ENCODE data around the gene NR2F2.

The NR2F2 gene

DNA sequence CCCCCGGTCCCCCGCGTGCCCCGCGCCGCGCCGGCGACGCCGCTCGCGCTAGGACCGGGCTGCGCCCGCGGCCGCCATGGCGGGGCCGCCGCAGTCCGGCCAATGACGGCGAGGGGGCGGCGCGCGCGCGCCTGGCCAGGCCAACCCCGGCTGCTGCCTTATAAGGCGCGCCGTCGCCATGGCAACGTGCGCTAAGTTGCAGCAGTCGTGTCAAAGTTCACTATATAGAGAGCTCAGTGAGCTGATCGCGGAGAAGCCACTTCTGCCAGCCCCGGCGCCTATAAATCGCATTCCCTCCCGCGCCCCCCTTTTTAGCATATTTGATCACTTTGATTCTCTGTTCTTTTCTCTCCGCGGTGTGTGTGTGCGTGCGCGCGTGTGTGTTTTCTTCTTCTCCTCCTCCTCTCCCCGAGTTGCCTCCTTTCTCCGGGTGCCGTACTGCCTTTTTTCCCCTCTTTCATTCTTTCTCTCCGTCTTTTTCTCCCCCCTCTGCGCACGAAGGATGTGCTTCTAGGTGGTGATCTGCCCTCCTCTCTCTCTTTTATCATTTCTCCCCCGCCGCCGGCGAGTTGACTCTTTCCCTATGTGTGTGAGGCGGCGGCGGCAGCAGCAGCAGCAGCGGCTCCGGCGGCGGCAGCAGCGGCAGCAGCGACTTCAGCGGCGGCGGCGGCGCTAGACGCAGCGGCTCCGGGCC, at the start of gene NR2F2:
Gene NR2F2, plus strand, starts transcription at position 251 of the 694 bp plus-strand sequence. CDS start 1,406 bp downstream, outside the sequence.
- no peak for DNase-seq

DNA sequence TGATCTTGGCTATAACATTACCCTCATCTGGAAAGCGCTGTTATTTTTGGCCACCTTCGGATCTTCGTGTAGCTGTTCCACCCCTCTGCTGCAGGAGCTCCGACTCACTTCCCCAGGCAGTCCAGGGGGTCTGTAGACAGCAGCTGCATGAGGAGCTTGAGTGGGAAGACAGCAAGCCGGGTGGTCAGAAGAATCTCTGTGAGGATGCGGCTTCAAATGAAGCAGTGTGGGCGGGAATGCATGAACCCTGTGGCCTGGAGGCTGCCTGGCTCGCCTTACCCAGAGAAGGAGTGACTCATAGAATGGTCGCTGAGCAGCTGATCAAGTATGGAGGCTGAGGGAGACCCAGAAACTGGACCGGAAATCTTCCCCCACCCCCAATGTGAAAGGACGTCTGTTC, 45.2 kb upstream of the NR2F2 start:
- DNase-seq: no peak

DNA sequence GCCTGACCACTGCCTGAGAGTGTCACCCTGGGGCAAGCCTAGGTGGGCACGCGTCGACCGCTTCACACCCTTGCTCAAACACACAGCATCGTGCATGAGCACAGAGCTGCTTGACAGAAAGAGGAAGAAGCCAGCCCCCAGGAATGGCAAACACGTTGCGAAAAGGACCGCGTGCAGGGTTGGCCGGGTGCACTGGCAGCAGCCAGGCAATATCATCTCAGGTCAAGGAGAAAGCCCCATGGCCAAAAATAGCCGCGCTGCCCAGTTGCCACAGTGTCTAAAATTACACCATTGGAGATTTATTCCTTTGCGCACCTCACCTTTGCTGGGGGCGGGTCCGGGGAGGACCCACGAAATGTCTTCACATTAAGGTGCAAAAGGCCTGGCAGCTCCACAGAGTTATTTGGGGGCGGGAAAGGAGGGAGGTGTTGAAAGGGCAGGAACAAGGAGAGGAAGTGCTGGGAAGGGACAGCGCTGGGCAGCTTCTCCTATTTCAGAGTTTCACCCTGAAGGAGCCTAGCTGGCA, 44.7 kb upstream of the NR2F2 start:
- no peak for DNase-seq

DNA sequence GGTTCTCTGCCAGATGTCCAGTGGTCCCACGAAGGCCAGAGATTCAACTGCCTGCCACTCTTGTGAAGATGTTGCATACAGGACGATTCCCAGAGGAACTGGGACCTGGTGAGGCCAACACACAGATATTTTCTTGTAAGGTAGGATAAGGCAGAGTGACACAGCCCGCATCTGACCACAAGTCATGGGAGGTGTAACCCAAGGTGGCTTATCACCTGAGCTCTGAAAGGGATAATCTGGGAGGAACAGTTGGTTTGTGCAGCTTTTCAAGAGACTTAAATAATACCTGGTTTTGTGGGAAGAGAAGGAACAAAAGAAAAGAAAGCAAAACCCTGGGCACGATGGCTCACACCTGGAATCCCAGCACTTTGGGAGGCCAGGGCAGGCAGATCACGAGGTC, 39.8 kb upstream of the NR2F2 start:
- DNase-seq: no peak

DNA sequence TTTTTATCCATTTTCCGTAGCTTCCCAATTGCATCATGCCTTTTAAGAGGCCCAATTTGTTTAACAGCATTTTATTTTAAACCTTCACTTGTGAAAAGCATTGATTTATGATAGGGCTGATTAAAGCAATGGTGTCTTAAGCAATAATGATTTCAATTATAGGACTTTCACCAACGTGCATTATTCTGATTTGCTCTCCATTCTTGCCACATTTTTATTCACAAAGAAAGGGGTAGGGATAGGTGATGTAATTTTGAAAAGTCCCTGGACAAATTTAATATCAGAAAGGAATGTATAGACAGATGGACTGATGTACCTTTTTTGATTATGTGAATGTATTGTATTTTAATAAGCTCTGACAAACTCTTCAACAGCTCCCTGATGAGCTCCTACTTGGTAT, 37.9 kb upstream of the NR2F2 start:
- no peak for DNase-seq

DNA sequence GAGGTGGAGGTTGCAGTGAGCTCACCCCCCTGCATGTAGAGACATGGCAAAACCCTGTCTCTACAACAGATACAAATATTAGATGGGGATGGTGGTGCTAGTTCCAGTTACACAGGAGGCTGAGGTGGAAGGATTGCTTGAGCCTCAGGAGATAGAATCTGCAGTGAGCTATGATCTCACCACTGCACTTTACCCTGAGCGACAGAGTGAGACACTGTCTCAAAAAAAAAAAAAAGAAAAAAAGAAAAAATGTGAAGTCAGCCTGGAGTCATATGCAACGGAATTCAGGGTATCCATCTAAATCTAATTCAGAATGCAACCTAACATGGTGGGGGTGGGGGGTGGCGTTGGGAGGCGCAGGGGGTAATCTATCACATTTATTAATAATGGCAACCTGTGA, 37.1 kb upstream of the NR2F2 start:
- DNase-seq: no peak

DNA sequence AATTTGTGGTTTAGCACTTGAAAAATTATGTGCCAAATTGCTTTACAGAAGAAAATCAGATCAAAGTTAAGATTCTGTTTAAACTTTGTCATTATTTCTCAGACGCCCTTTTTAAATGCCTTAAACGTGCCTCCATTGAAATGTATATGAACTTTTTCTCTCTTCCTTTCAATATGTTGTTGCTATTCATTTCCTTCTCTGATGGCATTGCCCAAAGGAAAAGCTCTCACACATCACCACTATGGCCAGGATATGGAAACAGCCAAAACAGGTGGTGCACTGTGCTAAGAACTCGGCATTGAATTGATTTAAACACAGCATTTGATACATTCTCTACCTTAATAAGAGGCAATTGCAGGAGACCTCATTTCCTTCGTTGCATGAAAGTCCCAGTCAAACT, 35.7 kb upstream of the NR2F2 start:
- DNase-seq: no peak

DNA sequence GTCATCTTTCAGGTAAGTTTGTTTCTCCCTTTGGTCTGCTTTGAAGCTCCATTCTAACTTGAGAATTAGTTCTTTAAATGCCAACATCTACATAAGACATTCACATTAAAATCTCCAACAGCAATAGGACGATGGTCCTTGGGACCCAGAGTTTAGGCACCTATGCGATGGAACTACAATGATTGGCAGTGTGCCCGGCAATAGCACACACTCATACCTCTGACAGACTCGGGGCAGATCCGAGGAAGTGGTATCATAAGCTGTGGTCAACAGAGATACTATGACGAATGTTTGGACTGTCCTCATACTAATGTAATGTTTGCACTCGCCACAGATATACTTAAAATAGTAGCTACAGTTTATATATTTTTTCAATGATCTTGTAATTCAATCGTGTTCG, 34.2 kb upstream of the NR2F2 start:
- DNase-seq: no peak

DNA sequence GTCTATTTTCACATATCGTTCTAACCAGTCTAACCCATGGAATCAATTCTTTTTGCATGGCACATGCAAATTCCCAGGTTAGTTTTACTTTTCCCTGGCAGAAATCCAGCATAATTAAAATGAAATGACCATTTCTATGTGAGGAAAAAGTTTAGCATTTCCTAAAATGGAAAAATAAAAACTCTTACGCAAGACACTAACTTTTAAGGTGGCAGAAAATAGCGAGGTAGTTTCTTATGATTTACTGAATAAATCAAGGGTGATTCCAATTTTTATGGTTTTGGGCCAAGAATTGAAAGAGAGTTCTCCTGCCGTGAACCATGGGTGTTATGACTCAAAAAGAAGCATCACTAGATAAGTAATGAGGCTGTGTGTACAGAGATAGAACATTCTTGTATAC, 32.7 kb upstream of the NR2F2 start:
- no peak for DNase-seq

DNA sequence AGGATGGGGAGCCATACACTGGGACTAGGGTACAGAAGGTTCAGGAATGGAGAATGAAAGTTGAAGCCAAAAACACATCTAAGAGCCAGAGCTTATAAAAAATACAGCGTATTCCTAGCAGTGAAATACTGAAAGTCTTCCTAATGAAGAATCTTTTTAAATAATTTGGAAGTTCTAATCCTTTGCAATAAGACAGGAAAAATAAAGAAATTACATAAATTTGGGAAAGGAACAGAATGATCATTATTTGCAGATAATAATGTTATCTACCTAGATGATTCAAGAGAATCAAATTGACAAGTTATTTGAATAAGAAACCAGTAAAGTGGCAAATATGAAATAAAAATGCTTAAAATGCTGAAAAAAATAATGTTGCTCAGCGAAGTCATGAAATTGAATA, 32.3 kb upstream of the NR2F2 start:
- DNase-seq: no peak

DNA sequence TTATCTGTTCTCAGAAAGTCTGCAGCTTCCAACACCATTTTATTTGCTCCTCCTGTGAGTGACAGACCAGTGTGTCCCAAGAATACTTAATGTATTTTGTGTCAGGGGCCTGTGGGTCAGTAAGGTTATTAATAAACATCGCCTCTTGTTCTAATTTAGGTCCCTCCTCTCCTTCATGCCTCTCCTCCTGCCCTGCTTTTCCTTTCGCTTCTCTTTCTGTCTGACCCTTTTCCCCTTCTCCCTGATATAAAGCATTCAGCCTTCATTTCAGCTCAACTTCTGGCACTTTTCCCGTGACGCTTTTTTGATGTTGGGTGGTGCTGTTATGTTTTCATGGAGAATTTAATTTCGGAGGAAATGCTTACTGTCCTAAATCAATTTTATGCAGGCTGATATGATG, 29.7 kb upstream of the NR2F2 start:
- no peak for DNase-seq

DNA sequence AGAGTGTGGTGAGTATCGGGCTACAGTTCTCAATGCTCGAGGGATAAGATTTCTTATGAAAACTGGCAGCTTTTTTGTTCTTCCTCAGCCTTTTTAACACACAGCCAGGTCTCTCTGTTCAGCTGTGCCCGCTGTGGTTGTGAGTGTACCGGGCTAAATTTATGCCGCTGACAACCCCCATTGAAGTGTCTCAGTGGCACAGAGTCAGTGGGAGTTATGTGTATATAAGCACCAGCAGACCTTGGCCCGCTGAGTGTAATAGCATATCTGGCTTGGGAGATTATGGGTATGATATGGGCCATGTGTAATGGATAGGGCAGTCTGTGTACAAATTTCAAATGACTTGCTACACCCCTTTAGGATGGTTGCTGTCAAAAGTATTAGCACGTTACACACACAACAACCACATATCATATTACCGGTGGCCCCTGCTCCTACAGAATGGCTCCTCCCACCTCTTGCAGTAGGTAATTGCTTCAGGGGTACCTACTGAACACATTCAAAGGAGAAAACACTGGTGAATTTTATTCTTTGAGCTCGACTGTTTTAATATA, 26.9 kb upstream of the NR2F2 start:
- no peak for DNase-seq

DNA sequence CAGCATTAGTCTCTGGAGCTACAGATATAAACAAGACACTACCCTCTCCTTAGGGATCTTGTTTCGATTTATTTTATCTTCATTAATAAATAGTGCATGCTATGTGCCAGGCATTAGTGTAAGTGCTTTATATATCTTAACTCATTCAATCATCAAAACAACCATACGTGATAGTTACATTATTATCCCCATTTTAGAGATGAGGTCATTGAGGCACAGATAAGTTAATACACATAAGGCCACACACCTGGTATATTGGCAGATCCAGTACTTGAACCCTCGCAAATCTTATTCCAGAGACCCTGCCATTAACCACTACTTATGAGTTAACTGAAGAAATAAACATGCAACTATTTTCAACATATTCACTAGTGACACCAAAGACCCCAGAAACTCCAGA, 25.7 kb upstream of the NR2F2 start:
- DNase-seq: no peak

DNA sequence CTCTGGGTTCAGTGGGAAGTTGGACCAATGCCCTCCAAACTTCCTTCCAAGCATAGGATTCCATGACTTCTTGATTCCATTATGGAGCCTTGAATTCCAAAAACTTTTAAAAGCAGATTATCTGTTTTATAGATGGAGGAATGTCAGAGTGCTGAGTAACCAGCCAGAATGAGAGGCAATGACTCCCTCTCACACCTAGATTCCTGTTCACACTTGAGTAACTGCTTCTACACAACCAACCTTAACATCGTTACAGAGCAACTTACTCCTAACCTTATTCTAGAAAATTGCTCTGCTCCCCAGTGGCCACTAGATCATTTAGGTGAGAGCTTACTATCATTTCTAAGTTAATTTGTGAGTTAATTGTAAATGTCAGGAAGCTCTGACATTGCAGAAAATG, 24.2 kb upstream of the NR2F2 start:
- DNase-seq: no peak

DNA sequence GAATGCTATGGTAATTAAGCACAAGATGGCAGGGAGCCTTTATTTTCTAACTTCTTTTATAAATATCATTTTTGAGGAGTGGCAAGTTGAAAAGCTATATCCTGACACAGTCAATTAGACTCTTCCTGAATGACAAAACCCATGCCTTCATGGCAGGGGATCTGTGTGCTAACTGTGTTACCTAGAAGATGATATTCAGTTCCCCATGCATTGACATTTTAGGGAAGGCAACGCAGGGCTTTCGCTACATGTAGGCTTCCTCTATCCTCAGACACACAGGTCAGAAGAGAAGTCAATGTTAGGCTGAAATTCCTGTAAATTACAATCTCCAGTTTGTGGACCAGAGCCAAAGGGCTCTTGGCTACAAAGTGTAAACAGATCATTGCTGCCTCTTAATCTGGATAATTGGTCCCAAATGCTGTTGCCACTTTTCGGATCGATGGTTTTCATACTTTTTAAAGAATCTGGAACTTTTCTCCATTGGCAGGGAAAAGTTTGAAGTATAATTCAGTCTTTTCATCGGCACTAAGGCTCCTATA, 22.6 kb upstream of the NR2F2 start:
- DNase-seq: no peak

DNA sequence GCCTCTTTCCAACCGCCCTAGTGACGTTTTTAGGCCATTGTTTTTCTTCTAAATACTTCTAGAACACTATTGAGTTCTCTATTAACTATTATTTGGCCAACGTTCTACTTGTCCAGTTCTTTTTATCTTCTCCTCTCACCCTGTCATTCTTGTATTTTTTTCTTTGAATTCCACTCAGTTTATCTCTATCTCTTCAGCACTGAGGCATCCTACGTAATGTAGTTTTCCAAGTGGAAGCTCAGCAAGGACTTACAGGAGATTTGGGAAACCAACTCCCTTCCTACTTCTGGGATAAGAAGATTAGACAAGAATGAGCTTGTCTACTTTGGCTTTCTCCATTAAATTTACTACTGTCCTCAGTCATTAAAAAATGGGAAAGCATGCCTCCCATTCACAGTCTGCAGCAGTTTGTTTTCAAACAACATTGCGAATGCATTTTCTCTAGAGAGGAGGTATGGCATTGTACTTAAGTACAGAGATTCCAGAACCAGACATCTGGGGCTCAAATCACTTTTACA, 21.3 kb upstream of the NR2F2 start:
- DNase-seq: no peak

DNA sequence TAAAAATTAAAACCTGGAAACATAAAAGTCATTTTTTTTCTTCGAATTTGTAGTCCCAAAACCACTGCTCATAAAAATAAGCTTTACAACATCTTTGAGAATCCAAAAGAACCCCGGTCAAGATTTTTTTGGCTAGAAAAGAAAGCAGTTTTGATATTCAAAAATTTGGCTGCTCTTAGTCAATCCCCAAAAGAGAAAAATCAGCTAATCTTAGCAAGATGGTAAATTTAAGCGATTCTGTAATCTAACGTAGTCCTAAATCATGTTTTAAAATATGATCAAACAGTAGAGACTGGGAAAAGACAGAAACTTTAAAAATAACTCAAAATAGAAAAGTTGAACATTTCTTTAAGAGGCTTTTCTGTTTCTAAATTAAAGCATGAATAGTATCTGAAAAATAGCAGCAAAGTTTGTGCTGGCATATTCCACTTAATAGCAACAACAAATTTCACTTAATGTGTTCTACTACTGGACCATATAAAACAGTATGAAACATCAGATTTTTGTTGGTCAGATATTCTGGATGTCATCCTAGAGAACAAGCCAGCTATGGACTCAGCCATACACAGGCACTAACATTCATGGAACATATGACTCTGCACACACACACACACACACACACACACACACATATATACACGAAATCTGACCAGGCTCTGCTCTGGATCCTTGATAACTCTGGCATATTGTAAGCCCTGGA, 19.1 kb upstream of the NR2F2 start:
- DNase-seq: no peak

DNA sequence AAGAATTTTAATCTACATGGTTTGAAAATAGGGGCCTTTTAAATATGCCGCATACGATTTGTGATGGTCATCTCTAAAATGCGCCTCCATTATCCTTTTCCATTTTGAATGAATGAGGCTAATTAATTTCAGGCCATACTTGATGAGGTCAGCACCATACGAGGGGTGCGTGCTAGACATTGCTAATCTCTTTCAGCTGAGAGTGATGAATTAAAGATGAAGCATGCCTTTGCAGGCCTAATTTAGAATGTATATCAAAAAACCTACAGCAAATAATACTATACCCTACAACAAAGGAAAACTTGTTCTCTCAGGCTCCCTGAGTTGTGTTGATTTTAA, 18.6 kb upstream of the NR2F2 start:
- no peak for DNase-seq

DNA sequence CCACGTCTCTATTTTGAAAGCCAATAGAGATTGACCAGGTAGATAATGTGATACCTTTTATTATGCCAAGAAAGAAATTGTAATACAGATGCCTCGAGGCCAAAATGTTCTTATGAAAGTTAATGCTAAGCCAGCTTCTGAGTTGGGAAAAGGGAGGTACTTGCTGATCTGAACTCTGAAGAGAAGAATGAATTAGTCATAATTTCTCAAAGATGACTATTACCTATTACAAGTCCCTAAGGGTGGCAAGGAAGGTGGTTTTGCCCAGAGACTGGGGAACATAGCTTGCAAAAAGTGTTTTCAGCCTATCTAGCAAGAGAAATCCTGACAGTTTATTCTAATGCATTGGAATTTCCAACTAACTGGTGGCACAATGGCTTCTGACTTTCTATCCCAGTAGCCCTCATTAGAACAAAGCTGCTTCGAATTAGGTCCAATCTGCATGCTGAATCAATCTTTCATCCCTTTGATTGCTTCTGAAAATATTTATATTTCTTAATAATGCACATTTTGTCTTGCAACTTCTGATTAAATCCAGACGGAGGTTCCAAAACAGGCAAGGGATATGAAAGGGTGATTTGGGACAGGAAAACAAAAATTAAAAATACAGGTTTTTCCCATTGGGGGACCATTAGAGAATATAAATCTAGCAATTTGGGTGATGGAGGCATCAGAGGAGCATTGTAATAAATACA, 17.7 kb upstream of the NR2F2 start:
- DNase-seq: no peak

DNA sequence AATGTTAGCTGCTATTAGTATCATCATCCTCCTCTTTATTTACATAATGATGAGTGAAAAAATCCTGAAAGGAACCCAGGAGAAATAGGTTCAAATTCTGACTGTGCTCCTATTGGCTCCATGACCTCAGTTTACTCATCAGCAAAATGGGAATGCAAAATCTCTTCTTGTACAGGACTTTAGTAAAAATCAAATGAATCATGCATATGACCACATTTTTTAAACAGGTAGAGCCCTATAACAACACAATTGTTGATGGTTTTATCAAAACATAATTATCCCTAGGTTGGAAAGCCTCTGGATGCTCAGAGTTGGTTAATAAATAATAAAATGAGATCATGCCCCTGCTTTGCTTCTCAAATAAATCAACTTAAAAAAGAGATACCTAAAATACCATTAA, 16.0 kb upstream of the NR2F2 start:
- no peak for DNase-seq

DNA sequence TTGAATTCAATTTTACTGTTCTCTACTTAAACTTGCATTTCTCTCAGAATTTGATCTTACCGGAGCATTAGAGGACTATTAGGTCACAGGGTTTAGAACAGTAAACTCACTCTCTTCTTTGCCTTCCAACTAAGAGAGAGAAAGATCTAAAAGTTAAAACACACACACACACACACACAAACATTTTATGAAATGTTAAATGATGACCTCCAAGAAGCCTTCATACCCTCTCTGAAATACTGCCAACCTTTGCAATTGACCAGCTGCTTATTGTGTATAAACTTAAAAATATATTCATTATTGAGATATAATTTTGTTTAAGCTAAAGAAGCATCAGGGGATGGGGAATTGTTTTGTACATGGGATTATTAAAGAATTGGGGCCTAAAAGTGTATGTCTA, 15.5 kb upstream of the NR2F2 start:
- DNase-seq: no peak

DNA sequence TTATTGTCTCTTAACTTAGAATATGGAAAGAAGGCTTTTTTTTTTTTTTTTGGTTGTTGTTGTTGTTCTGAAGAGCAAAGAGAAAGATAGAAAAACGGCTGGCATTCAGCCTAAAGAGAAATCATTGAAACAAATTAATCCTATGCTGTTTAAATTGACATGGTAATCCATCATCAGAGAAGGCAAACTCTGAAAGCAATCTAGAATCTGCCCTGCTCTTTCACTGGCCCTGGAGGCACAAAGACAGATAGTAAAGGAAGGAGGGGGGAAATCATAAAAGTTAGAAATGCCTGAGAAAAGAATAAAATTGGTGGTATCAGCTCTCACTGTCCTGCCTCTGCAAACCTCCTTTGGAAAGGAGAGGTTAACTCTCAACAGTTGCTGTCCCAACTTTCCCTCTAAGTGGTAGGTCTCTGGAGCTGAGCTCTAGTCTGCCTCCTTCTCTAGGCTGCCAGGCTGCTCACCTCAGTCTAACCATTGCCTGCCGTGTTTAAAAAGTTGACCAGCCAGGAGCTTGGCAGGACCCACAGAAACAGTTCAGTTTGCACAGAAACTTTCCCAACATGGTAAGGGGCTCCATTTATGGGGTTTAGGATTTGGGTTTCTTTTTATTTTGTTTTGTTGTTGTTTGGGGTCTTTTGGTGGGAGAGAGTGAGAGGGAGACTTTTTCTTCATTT, 13.4 kb upstream of the NR2F2 start:
- no peak for DNase-seq

DNA sequence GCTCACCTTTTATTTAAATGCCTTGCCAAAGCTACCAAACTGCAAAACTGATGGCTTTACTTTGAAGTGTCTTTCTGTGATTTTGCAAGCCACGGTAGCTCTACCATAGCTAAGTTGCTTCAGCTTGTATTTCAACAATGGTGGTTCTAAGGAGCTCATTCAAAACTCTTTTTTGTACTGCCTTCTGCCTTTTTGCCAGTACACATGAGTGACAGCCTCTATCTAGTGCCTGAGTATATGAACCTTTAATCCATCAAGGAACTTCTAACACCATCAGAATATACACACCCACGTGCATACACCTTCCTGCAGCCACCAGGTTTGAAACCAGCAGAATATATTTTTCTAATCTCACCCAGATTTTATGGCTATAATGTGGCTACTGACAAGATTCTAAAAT, 10.4 kb upstream of the NR2F2 start:
- no peak for DNase-seq
